HG03280 (cell line): ENCODE measurements around the gene GPX5.
"Not testable (repeated sequence)": the region's sequence is repeated elsewhere in the genome, so short reads cannot be mapped to it uniquely, and the experiment has no call there.

Source experiments
- ATAC-seq: cut with Tn5 transposase; IDR thresholded peaks from one replicate; pipeline ENCODE4 v1.9.1; 2021; ENCODE audit warnings: mild to moderate bottlenecking, moderate library complexity; ENCODE audit not compliant: unreplicated experiment

The GPX5 gene

DNA sequence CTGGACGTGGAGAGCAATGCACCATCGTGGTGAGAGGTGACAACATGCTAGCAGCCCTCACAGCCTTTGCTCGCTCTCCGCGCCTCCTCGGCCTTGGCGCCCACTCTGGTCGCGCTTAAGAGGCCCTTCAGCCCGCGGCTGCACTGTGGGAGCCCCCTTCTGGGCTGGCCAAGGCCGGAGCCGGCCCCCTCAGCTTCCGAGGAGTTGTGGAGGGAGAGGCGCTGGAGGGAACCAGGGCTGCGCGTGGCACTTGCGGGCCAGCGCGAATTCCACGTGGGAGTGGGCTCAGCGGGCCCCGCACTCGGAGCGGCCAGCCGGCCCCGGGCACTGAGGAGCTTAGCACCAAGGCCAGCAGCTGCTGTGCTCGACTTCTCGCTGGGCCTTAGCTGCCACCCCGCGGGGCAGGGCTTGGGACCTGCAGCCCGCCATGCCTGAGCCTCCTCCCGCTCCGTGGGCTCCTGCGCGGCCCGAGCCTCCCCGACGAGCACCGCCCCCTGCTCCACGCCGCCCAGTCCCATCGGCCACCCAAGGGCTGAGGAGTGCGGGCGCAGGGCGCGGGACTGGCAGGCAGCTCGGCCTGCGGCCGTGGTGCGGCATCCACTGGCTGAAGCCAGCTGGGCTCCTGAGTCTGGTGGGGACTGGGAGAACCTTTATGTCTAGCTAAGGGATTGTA is 13.9 kb upstream of the GPX5 start:
- ATAC-seq: no peak

DNA sequence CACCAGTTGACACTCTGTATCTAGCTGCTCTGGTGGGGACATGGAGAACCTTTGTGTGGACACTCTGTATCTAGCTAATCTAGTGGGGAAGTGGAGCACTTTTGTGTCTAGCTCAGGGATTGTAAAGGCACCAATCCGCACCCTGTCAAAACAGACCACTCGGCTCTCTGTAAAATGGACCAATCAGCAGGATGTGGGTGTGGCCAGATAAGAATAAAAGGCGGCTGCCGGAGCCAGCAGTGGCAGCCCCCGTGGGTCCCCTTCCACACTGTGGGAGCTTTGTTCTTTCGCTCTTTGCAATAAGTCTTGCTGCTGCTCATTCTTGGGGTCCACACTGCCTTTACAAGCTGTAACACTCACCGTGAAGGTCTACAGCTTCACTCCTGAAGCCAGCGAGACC is 13.3 kb upstream of the GPX5 start:
- ATAC-seq: not testable (repeated sequence)

DNA sequence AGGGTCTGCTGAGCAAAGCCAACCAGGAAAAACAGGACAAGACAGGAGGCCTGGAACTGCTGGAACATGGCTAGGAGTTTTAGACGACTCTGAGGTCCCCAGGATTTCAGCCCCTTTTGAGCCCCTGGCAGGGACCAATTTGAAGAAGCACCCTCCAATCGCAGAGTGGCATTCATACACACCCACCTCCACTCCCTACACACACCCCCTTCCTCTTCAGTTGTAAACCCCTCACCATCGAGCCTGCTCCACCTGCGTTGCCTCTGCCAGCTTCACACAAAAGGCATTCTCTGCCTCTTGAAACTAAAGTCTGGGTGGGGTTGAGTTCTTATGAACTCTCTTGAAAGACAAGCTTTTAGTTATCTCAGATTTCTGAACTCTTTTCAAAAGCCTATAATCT is 10.0 kb upstream of the GPX5 start, which contains the start of gene GPX6:
GPX6 (minus strand) TSS at position 118 of the 400 bp plus-strand sequence; CDS start at position 68, 50 bp downstream.
- ATAC-seq: no peak

DNA sequence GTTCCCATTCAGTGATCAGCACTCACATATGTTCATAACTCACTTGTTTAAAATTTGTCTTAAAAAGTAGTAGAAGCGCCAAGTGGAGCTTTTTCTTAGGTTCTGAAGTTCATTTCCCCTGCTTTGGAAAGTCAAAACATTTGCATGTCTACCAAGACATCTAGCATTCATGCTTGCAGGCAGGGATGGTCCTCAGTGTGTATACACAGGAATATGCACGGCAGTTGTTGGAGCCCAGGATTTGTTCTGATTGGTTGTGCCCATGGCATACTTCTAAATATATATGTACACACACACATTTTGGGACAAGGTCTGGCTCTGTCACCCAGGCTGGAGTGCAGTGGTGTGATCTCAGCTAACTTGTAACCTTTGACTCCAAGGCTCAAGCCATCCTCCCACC is 7.7 kb upstream of the GPX5 start:
- no peak for ATAC-seq

DNA sequence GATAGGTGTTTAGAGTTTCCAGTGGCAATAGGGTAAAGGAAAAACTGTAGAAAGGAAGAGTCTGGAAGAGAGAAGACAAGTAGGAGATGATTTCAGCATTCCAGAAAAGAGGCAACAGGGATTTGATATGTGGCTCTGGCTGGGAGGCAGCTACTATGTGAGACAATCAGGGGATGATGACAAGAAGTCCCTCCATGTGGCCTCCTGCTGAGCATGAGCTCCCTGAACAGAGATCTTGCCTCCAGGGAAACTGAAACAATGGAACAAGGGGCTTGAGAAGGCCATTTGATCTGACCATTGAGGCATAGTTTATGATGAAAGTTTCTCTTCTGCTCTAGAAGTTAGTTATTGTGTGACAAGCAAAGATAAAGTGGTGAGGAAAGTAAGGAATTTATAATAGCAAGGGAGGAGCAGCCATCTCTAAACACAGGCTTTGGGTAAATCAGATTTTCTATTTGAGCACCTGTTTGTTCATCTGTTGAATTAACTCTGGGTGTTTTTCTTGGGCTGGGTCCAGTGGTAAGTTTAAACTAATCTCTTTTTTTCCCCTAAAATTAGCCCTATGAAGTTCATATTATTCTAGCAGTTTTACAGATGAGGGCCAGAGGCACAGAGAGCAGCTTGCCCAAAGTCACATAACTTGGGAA is 3.0 kb upstream of the GPX5 start:
- no peak for ATAC-seq

DNA sequence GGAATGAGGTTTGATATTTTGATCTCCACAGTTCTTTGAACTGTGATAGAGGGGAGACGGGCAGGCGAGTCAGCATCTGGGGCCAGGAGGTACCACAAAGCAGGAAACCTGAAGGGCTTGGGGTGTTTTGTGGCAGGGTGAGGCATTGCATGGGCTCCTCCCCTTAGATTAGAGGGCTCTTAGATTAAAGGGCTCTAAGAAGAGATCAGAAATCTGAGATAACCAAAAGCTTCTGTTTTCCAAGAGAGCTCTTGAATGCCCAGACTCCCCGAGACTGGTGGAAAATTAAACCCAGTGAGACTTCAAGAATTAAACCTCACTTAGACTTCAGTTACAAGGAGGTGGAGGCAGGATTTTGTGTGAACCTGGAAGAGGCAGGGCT is 2.4 kb upstream of the GPX5 start:
- ATAC-seq: no peak

DNA sequence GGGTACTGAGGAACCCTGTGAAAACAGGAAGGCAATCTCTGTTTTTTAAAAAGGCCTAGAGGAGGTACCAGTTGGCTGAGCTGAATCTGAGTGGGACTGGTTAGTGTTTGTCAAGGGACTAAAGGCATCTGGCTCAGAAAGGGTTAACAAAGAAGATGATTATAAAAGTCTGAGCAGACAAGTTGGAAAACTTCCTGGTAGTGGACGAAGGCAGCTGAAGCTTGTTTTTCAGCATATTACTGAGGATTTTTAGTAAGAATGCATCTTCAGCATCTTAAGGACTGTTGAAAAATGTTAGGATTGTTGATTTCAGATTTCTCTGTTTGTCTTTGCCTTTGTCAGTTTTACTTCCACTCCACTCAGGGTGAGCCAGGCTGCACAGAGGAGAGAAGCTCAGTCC is 5.1 kb downstream of the GPX5 start:
- ATAC-seq: no peak

DNA sequence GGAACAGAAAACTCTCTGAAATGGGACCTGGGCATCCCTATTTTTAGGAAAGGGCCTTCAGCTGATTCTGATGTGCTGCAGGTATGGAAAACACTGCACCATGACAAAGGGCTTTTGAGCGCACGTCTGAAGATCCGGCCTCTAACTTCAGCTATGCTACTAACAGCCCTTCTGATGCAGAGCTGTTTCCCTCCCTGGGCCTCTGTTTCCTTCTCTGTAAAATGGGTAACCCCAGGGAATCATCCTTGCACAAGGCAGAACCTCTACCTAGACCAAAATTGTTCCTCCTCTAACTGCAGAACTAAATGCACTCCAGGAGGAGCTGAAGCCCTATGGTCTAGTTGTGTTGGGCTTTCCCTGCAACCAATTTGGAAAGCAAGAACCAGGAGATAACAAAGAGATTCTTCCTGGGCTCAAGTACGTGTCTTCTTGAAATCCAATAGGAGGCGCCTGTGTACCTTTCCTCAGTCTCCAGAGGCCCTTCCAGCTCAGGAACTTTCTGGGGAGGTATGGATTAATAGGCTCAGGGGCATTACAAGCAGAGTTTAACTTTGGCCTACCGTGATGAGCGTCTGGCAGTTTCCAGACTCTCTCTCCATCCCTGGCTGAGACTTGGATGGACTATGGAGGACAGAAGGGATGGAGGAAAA is 5.9 kb downstream of the GPX5 start:
- ATAC-seq: no peak

DNA sequence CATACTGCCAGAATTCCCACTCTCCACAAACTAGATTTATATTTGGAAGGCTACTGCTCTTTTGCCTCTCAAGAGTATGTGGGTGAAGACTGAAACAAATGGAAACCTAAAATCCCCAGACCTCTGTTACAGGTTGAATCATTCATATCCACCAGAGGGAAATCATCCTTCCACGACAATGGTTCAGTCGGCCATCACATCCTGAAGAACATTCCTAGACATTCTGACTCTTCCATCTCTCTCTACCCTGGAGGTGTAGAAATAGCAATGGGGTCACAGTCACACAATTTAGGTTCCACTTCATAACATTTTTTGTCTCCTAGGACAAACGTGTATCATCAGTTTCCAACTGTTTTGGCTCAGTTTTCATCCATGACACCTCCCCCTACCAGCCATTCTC is 8.6 kb downstream of the GPX5 start:
- ATAC-seq: no peak

DNA sequence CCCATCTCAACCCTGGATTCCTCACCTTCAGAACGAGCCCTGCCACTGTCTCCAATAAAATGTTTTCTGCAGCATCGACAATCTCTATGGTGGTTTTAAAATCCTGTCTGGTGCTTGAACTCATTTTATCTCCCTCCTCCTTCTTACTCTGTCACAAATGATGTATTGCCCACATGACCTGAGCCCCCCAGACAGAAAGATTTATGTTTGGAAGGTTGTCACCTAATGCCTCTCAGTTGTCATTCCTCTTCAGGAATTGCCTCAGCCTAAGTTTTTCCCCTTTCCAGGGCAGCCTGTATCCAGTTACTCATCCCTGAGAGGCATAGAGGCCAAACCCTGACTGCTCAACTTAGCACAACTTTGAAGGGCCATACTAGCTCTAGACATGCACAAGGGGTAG is 9.2 kb downstream of the GPX5 start:
- no peak for ATAC-seq

DNA sequence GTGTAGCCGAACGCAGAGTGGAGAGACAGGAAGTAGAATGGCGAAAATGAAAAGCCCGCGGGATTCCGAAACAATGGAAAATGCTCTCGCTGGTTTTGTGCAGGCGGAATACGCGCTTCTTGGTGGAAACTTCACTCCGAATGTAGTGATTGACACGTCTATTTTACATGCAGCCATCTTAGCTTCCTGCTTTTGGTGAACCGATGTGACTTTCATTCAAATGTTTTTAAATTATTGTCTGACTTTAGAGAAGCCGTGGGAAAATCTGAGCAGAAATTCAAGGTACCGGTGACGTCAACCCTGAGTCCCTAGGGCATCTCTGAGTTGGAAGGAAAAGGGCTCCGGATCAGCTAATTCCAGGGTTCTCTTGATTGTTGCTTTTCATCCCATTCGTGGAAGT is 11.4 kb downstream of the GPX5 start:
- ATAC-seq: no peak

DNA sequence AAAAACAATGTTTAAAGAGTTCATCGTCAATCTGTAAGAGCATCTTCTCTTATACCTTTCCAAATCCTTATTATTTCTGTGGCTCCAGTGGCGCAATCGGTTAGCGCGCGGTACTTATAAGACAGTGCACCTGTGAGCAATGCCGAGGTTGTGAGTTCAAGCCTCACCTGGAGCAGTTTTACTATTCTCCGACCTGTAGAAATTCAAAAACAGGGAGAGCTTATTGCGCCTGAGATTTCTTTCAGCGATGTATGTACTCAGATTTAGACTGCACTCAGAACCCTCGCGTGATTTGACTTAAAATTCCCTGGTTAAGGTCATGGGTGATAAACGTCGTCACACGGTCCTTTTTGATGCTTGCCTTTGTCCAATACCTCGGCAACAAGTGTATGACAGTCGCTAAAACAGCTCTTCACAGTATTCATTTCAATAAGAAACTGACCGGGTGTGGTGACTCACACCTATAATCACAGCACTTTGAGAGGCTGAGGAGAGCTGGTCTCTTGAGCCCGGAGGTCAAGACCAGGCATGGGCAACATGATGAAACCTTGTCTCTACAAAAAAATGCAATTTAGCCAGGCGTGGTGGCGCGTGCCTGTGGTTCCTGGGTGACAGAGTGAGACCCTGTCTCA is 11.9 kb downstream of the GPX5 start:
- ATAC-seq: no peak

DNA sequence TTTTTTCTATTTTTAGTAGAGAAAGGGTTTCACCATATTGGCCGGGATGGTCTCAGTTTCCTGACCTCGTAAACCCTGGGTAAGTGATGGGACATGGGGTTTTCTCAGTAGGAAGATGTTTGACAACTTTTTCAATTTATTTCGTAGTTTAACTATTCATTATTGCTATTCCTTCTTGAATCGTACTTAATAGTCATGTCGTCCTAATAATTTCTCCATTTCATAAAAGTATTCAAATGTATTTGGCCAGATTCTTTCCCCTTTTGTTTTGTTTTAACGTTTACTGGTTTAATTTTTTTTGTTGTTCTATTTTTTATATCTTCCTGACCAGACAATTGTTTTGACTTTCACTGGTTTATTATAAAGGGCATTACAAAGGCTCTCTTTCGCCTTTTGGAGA is 16.3 kb downstream of the GPX5 start:
- ATAC-seq: no peak

DNA sequence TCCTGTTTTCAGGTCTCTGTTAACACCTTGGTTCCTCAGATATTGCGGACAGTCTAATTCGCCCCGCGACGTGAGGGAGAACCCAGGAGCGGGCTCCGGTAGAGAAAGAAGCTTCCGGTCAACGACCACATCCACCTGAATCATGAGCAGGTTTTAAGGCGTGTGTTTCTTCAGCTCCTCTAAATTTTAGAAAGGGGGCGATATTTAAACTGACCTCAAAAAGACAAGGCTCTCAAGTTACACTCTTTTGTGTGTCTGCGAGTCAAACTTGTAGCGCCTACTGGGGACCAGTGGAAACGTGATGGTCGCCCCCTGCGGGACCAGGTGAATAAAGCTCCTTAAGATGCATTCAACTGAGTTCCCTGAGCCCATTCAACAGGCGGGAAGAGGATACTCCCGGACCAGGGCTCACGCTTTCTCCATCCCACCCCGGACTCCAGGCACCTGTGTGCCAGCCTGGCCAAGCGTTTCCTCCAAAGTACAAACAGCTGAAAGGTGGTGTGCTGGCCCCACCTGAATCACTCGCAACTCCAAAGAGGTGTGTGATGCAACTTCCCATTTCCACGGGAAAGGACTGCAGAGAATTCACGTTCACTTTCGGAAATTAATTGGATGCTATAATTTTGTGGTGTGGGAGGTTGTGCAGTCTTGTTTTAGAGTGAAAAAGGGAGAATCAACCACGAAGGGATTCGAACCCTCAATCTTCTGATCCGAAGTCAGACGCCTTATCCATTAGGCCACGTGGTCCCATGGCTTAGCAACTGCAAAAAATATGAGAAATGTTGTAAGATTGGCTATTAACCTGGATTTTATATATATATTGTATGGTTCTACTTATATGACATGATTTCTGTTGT is 17.0 kb downstream of the GPX5 start:
- peak; percentile 66 for ATAC-seq

DNA sequence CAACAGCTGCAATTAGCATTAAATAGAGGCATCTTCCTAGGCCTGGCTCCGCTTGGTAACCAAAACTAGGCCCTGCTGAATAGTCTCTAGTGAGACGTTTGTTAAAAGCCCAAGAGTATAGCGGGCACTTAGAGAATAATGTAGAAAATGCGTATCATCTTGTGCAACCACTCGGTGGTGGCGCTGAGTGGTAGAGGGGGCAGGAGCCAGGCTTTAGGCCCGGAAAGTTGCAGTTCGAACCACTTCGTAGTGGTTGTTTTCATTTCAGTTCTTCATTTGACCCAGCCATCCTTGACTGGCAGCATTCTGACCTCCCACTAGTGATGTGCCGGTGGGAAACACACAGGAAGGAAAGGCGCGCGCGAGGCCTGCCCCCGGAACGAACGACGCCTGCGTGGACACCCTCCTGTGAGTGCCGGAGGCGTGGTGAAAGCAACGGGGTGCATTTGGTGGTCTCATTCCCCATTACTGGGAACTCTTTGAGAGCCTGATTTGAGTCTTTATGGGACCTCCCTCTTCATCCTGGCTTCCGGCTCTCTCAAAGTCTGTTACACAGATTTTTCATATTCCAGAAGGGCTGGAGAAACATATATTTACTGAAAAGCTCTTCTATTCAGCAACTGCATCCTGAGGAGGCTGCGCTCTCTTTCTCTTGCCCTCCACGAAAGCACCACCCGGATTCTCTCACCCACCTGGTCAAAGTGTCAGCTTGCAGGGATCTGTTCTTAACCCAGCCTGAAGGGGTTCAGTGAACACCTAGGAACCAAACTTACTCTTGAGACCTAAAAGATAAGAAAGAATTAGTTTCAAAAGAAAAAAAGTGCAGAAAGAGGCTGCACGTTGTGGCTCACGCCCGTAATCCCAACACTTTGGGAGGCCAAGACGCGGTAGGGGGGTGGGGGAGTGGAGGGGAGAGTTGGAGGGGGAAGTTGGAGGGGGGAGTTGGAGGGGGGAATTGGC is 18.2 kb downstream of the GPX5 start:
- ATAC-seq: no peak

DNA sequence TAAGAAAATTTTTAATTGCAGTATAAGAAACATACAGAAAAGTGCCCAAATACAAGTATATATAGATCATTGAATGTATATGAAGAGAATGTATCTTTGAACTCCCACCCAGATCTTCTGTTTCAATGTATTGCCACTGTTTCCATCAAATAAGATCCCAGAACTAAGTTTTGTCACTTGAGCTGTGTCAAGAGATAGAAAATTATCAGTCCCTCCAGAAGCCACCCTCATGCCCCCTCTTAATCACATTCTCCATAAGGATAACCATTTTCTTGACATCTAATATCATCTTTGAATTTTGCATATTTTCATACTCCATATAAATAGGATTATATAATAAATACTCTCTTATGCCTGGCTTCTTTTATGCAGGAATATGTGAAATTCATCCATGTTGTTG is 20.3 kb downstream of the GPX5 start:
- ATAC-seq: no peak

DNA sequence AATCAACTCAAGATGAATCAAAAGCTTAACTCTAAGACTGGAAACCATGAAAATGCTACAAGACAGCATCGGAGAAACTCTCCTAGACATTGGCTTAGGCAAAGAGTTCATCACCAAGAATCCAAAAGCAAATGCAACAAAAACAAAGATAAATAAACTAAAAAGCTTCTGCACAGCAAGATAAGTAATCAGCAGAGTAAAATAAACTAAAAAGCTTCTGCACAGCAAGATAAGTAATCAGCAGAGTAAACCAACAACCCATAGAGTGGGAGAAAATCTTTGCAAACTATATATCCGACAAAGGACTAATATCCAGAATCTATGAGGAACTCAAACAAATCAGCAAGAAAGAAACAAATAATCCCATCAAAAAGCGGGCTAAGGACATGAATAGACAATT is 21.3 kb downstream of the GPX5 start:
- ATAC-seq: not testable (repeated sequence)

DNA sequence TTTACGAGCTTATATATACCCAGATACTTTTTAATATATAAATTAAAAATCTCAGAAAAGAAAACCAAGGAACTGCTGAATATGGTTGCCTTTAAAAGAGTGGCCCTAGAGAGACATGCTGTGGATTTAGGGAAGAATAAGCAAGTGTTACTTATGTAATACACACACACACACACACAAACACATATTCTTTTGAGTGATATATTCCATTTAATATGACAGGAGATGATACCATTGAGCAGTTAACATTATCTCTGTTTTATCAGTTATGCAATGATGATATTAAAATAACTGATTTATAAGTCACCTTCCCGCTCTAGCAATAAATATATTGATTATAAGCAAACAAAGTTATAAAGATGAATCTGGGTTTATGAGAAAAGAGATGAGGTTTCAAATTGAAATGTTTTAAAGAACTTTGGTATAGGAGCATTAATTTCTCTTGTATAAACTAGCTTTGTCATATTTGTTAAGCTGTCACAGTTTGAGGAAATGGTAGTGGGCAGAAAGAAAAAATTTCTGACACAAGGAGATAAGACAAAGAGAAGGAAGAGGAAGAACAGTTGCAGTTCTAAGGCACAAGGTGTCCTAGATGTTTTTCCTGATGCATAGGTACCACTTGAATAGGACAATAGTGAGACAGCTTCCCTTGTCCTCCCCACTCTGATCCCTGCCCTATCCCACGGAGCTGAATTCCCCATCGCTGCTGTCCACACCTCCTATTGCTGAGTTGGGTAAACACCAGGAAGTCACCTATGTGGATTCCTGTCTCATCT is 26.4 kb downstream of the GPX5 start:
- no peak for ATAC-seq

DNA sequence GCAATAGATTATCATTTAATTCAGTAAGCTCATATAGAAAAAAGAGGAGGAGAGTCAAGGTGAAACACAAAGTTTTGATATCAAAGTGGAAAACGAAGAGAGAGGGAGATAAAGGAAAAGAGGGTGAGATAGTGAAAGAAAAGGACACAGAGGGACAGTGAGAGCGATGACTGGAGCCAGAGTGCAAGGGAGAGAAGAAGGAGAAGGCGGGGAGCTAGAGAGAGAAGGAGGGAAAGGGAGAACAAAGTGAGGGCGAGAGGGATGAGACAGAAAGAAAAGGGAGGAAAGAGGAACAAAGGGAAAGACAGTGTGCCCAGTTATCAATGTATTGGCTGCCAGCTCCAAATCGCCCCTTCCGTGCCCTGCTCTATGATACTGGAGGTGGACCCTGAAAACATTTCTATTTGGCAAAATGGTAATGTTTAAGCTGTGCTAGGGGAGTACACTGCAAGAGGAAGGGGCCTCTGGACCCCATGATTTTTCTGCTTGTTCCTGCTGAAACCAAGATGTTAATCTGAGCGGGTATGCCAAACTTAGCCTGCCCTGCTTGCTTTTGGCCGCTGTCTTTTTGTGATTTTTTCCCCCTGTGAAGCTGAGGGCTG is 27.8 kb downstream of the GPX5 start:
- ATAC-seq: no peak
